PFSK-1 (cell line): ENCODE data around the gene USP32.

ENCODE experiments used
- POLR2AphosphoS5 ChIP-seq: IDR thresholded peaks from 2 replicates; pipeline ENCODE4 v1.6.1; 2012; ENCODE audit warnings: low read depth, mild to moderate bottlenecking, control low read depth, low read length, moderate library complexity
- REST ChIP-seq, 2 experiments: IDR thresholded peaks; 2 replicates each; pipeline versions ENCODE4 v1.6.1 to v1.8.0; 2011 to 2012; ENCODE audit warnings: low read depth in 2 of 2, low read length in 2 of 2, control low read depth in 1 of 2, inconsistent platforms in 1 of 2, mild to moderate bottlenecking in 1 of 2, moderate library complexity in 1 of 2; ENCODE audit not compliant: insufficient read depth in 1 of 2

GRCh38 chr17:60314423-60314822 lies 77.5 kb downstream of the USP32 start:
- no peak for TF ChIP-seq REST (IDR thresholded peaks at IDR 0.05; ENCODE audit: insufficient read depth in 1 of 2, low read depth in 2 of 2, low read length in 2 of 2)
- TF ChIP-seq POLR2AphosphoS5: no peak
